Measurements from ENCODE around the gene PLET1.
A peak's percentile ranks its signal among the peaks of the same experiment; 100 is the strongest.

DNA sequence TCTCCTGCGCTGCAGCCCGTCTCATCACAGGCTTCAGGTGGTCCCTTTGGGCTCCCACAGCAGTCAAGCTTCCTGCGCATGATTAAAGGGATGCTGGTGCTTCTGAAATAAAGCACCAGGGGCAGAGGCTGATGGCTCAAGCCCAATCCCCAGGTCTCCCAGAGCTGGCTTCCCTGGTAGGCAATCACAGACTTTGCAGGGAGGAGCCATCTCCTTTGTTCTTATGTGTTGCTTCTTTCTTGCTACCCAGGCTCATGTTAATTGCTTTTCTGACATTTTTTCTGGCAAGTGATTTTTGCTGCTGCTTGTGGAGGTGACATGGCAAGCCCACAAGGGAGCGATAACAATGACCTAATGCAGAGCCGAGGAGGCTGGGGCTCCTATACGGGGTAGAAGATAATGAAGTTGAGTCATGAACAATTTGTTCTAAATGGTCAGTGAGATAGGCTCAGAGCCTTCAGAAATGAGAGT, 25.2 kb upstream of the PLET1 start:
- no peak for TF ChIP-seq SALL2 (tag by site-specific recombination; IDR thresholded peaks at IDR 0.05; ENCODE audit: borderline replicate concordance)
- TF ChIP-seq ZNF366 (tag by site-specific recombination; conservative IDR thresholded peaks at IDR 0.05) = no peak
- TF ChIP-seq, protein P1, sequence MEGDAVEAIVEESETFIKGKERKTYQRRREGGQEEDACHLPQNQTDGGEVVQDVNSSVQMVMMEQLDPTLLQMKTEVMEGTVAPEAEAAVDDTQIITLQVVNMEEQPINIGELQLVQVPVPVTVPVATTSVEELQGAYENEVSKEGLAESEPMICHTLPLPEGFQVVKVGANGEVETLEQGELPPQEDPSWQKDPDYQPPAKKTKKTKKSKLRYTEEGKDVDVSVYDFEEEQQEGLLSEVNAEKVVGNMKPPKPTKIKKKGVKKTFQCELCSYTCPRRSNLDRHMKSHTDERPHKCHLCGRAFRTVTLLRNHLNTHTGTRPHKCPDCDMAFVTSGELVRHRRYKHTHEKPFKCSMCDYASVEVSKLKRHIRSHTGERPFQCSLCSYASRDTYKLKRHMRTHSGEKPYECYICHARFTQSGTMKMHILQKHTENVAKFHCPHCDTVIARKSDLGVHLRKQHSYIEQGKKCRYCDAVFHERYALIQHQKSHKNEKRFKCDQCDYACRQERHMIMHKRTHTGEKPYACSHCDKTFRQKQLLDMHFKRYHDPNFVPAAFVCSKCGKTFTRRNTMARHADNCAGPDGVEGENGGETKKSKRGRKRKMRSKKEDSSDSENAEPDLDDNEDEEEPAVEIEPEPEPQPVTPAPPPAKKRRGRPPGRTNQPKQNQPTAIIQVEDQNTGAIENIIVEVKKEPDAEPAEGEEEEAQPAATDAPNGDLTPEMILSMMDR (tag by site-specific recombination; IDR thresholded peaks at IDR 0.05) = no peak
- TF ChIP-seq, protein P2, sequence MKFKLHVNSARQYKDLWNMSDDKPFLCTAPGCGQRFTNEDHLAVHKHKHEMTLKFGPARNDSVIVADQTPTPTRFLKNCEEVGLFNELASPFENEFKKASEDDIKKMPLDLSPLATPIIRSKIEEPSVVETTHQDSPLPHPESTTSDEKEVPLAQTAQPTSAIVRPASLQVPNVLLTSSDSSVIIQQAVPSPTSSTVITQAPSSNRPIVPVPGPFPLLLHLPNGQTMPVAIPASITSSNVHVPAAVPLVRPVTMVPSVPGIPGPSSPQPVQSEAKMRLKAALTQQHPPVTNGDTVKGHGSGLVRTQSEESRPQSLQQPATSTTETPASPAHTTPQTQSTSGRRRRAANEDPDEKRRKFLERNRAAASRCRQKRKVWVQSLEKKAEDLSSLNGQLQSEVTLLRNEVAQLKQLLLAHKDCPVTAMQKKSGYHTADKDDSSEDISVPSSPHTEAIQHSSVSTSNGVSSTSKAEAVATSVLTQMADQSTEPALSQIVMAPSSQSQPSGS (tag by site-specific recombination; IDR thresholded peaks at IDR 0.05; ENCODE audit: low read depth) = 0 out of 2 replicates have a peak, but pooled peaks have one; percentile 24
- TF ChIP-seq ZNF138 (tag by site-specific recombination; IDR thresholded peaks at IDR 0.05; ENCODE audit: borderline replicate concordance) = no peak
- TF ChIP-seq, protein P3, sequence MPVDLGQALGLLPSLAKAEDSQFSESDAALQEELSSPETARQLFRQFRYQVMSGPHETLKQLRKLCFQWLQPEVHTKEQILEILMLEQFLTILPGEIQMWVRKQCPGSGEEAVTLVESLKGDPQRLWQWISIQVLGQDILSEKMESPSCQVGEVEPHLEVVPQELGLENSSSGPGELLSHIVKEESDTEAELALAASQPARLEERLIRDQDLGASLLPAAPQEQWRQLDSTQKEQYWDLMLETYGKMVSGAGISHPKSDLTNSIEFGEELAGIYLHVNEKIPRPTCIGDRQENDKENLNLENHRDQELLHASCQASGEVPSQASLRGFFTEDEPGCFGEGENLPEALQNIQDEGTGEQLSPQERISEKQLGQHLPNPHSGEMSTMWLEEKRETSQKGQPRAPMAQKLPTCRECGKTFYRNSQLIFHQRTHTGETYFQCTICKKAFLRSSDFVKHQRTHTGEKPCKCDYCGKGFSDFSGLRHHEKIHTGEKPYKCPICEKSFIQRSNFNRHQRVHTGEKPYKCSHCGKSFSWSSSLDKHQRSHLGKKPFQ (tag by site-specific recombination; IDR thresholded peaks at IDR 0.05) = no peak
- TF ChIP-seq ZNF785 (tag by site-specific recombination; IDR thresholded peaks at IDR 0.05) = no peak
- no peak for TF ChIP-seq ZEB2 (tag by site-specific recombination; IDR thresholded peaks at IDR 0.05)
- peak; percentile 43; the same call in 1 of the 2 replicates for TF ChIP-seq TRIM28 (IDR thresholded peaks at IDR 0.05; ENCODE audit: borderline replicate concordance, low read length)

All from HEK293 (cell line).